ENCODE data around the gene RIT2.

GRCh38 chr18:43034683-43035500, 80.6 kb downstream of the RIT2 start:
- TF ChIP-seq, protein P1, sequence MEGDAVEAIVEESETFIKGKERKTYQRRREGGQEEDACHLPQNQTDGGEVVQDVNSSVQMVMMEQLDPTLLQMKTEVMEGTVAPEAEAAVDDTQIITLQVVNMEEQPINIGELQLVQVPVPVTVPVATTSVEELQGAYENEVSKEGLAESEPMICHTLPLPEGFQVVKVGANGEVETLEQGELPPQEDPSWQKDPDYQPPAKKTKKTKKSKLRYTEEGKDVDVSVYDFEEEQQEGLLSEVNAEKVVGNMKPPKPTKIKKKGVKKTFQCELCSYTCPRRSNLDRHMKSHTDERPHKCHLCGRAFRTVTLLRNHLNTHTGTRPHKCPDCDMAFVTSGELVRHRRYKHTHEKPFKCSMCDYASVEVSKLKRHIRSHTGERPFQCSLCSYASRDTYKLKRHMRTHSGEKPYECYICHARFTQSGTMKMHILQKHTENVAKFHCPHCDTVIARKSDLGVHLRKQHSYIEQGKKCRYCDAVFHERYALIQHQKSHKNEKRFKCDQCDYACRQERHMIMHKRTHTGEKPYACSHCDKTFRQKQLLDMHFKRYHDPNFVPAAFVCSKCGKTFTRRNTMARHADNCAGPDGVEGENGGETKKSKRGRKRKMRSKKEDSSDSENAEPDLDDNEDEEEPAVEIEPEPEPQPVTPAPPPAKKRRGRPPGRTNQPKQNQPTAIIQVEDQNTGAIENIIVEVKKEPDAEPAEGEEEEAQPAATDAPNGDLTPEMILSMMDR (IDR thresholded peaks at IDR 0.05; ENCODE audit: low read depth, low read length): no peak
- no peak for TF ChIP-seq EZH2phosphoT487 (IDR thresholded peaks at IDR 0.05; ENCODE audit: low read depth)

Data from OCI-LY3 (cell line).